Neural crest cell (in vitro differentiated cells): ENCODE measurements around the gene BRMS1L. TPM values are rescaled to one million over a fixed set of nuclear protein-coding genes. Genes with fewer than 3 reads are reported as not detected.

Experiments used
- DNase-seq: peaks from one replicate; pipeline ENCODE4 v3.0.0; 2021; ENCODE audit warnings: low read depth, mixed read lengths, low spot score
- H3K27ac Mint-ChIP-seq: one replicate; pipeline ENCODE4 v1.8.0; 2021; ENCODE audit warnings: mild to moderate bottlenecking, mixed read lengths; ENCODE audit not compliant: unreplicated experiment
- H3K27me3 Mint-ChIP-seq: 2 replicates; pipeline ENCODE4 v1.8.0; 2021; ENCODE audit warnings: low read depth, mild to moderate bottlenecking, mixed read lengths
- H3K36me3 Mint-ChIP-seq: 2 replicates; pipeline ENCODE4 v1.8.0; 2021; ENCODE audit warnings: low read depth, mild to moderate bottlenecking, mixed read lengths
- H3K4me1 Mint-ChIP-seq: 2 replicates; pipeline ENCODE4 v1.8.0; 2021; ENCODE audit warnings: mixed read lengths
- H3K4me3 Mint-ChIP-seq: one replicate; pipeline ENCODE4 v1.8.0; 2021; ENCODE audit warnings: mild to moderate bottlenecking, mixed read lengths
- H3K9me3 Mint-ChIP-seq: 2 replicates; pipeline ENCODE4 v1.8.0; 2021; ENCODE audit warnings: mixed read lengths
- CTCF ChIP-seq: fragments of 200-600 bp; sonication (generic); conservative IDR thresholded peaks from 2 replicates; pipeline ENCODE4 v1.5.0; 2021; ENCODE audit warnings: antibody characterized with exemption, mild to moderate bottlenecking
- total RNA-seq: library from RNA; stranded (reverse); gene quantifications from 2 replicates; pipeline ENCODE4 v1.2.1, GENCODE V29; 2021

BRMS1L gene
- total RNA-seq, 1 donor from 2014 or later: 12.4 TPM

- H3K36me3 Mint-ChIP-seq: no peaks in the 10 kb centered on the region
- DNase-seq: no peak
- no peaks in the 10 kb centered on the region for H3K27me3 Mint-ChIP-seq
- no peak overlapping the region for H3K27ac Mint-ChIP-seq
- H3K4me3 Mint-ChIP-seq: no peak overlapping the region
- H3K4me1 Mint-ChIP-seq: no peaks in the 10 kb centered on the region
- H3K9me3 Mint-ChIP-seq: no peaks in the 10 kb centered on the region
- TF ChIP-seq CTCF: no peak
Observed at GRCh38 chr14:35910191-35910590, 84.1 kb downstream of the BRMS1L start.

GRCh38 chr14:35911097-35911496, 85.0 kb downstream of the BRMS1L start:
- Mint-ChIP-seq H3K36me3 (no peaks in the 10 kb centered on the region), H3K27me3 (no peaks in the 10 kb centered on the region), H3K9me3 (no peaks in the 10 kb centered on the region), H3K4me1 (no peaks in the 10 kb centered on the region), H3K4me3 (no peak overlapping the region), H3K27ac (no peak overlapping the region)
- no peak for TF ChIP-seq CTCF
- no peak for DNase-seq

GRCh38 chr14:35915185-35915584, 89.0 kb downstream of the BRMS1L start:
- Mint-ChIP-seq H3K27me3 (peaks cover 4% of the 10 kb centered on the region), H3K9me3 (peaks cover 2% of the 10 kb centered on the region), H3K27ac (no peak overlapping the region), H3K4me3 (no peak overlapping the region), H3K4me1 (no peaks in the 10 kb centered on the region), H3K36me3 (no peaks in the 10 kb centered on the region)
- TF ChIP-seq CTCF: no peak
- no peak for DNase-seq

GRCh38 chr14:35915775-35916174, 89.6 kb downstream of the BRMS1L start:
- H3K27me3 Mint-ChIP-seq: peaks cover 4% of the 10 kb centered on the region
- H3K4me1 Mint-ChIP-seq: no peaks in the 10 kb centered on the region
- no peak for TF ChIP-seq CTCF
- no peak overlapping the region for H3K4me3 Mint-ChIP-seq
- H3K36me3 Mint-ChIP-seq: no peaks in the 10 kb centered on the region
- no peak for DNase-seq
- no peak overlapping the region for H3K27ac Mint-ChIP-seq
- H3K9me3 Mint-ChIP-seq: peaks cover 2% of the 10 kb centered on the region

Other genes with a start within 250 kb of the BRMS1L start
- gene RALGAPA1, start 17.0 kb upstream of the BRMS1L start, total RNA-seq: 42.0 and 46.0 TPM in 2 replicates